ENCODE measurements around the gene GRN.
A peak's percentile ranks its signal among the peaks of the same experiment; 100 is the strongest.
"Not testable (repeated sequence)": the region's sequence is repeated elsewhere in the genome, so short reads cannot be mapped to it uniquely, and the experiment has no call there.

Gene GRN

DNA sequence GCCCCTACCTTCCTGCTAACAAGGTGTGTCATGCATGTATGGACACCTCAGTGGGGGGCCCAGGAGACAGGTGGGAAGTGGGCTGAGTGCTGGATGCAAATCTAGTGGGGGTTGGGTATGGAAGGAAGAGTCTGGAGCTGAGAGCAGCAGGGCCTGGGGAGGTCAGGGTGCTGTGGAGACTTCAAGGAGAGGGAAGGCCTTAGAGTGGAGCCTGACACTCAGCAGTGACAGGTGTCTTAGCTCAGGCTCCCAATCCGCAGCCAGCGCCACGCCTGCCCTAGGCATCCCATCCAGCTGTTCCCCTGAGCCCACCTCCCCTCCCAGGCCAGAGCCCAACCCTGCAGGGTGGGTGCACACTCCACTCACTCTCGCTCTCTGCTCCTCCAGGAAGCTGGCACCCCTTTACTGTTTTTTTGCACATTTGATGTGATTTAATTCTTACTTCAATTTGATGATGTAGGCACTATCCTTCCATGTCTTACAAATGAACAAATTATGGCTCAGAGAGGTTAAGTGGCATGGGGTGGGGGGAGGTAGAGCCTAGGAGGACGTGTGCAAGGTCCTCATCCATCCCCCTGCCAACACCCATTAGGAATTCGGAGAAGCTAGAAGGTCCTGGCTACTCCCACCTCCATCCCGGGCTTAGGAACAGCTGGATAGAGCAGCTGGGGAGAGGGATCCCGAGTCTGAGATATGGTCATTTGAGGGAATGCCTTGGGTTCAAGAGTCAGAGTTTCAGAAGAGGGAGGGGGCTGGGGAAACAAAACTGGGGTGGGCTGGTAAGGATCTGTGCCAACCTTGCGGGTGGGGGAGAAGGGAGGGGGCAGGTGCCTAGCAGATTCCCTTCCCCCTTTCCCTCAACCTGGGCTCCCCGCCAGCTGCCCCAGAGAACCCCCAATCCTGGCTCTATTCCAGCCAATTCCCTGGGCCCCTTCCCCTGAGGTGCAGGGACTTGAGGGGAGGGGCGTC is 16.5 kb downstream of the GRN start:
- DNase-seq (ENCODE audit: low read depth in 3 of 3), result no peak

DNA sequence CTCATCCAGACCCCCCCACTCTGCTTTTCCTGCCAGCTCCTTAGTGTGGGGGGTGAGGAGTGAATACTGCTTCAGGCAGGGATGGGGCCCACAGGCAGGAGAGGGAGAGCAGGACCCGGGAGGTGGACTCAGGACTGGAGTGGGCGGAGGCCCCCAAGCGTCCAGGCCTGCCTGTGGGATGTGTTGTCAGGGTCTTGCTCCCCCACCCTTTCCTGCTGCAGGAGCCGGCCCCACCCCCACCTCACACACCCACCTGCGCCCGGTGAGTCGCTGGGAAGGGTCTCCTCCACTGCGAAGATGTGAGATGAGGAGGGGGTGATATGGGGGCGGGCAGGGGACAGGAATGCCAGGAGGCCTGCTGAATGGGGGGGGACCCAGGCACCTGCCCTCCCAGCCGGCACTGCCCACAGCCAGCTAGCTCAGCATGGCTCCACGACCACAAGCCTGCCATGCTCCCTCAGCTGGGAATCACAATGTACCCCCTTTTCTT is 17.4 kb downstream of the GRN start:
- no peak for DNase-seq (ENCODE audit: low read depth in 3 of 3)

DNA sequence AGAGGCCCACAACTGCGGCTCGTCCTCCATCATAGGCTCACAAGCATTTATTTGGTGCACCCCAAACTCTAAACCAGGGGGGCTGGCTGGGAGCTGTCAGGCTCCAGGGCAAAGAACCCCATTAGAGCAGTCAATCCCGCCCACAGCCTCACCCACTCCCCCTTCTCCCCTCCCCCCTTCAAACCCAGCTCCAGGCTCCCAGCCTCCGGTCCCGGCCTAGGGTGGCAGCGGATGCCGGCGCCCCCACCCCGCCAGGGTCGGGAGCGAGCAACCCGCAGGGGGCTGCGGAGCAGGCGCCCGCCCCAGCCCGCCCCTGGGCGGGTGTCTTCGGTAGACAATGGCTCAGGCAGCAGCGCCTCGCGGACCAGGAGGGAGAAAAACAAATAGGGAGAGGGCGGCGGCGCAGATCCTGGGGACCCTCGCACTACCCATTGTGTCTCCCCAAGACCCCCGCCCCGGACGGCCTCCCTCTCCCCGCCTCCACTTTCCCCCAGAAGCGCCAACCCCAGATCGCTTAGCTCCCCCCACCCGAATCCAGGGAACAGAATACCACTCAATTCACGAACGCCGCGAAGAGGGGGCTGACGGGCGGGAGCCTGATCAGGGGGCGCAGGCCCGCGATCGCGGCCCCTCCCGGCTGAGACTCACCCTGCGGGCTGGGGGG is 18.0 kb downstream of the GRN start:
- no peak for DNase-seq (ENCODE audit: low read depth in 3 of 3)

DNA sequence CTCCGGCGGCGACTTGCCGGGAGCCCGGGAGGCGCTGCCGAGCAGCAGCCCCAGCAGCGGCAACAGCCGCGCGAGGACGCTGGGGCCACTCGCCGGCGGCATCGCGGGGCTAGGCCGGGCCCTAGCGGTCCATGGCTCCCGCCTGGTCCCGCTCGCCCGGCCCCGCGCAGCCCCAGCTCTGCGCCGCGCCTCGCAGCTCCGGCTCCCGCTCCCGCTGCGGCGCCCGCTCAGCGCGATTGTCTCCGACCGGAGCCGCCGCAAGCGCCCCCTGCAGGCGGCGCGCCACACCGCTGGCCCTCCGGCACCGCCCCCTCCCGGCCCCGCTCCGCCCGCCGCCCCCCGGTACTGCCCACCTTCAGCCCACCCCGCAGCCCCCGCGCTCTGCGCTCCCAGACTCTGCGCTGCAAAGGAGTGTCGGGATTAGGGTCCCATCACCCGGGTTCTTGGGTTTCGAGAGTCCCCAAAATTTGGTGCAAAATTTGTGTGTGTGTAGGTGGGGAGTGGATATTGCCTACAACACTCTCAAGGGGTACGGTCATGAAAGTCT is 18.6 kb downstream of the GRN start, which contains the start of gene FAM171A2:
FAM171A2 (minus strand) TSS at position 241 of the 547 bp plus-strand sequence; CDS start at position 102, 139 bp downstream.
- DNase-seq (ENCODE audit: low read depth in 3 of 3), result peak in 2 of 3 donors; percentile 50 to 64

DNA sequence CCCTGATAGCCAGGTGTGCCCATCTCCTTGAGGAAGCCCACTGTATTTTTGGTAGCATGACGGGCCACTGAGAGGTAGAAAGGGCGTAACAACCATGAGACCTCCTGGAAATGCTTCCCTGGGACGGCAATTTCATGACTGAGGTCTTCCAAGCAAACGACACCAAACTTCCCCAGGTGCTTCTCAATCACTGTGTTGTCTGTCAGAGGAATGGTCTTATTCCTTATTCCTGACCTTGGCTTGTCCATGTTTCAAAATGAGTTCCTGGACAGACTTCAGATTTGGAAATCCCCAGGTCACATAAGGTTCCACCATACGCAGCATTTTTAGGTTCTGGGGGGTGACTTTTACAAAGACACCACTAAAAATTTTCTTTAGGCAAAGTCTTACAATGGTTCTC is 19.9 kb downstream of the GRN start:
- not testable (repeated sequence) for DNase-seq (ENCODE audit: low read depth in 3 of 3)

DNA sequence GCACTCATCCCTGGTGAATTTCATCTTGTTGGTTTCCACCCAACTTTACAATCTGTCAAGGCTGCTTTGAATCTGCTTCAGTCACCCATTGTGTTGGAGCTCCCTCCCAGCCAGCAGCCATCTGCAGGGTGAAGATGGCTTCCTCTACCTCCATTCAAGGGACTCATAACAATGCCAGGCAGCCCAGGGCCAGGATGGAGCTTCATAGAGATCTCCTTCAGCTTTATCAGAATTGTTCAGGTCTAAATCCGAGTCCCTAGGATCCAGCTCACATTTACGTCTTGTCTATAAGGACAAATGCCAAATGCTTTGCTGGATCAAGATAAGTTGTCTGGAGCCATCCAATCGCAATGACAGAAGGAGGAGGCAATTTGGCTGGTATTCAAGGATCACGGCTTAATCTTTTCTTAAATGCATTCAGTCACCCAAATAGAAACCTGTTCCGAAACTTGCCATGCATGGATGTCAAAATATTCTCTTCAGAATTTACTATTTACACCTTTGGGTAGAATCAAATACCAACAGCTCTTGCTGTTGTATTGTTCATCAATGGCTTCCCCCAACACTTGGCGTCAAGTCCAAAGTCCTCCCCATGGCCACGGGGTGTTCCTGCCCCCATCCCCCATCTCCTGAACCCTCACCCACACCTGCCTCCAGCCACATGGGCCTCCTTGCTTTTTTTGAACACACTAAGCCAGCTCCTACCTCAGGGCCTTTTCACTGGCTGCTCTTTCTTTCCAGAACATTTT is 22.3 kb downstream of the GRN start:
- no peak for DNase-seq (ENCODE audit: low read depth in 3 of 3)

DNA sequence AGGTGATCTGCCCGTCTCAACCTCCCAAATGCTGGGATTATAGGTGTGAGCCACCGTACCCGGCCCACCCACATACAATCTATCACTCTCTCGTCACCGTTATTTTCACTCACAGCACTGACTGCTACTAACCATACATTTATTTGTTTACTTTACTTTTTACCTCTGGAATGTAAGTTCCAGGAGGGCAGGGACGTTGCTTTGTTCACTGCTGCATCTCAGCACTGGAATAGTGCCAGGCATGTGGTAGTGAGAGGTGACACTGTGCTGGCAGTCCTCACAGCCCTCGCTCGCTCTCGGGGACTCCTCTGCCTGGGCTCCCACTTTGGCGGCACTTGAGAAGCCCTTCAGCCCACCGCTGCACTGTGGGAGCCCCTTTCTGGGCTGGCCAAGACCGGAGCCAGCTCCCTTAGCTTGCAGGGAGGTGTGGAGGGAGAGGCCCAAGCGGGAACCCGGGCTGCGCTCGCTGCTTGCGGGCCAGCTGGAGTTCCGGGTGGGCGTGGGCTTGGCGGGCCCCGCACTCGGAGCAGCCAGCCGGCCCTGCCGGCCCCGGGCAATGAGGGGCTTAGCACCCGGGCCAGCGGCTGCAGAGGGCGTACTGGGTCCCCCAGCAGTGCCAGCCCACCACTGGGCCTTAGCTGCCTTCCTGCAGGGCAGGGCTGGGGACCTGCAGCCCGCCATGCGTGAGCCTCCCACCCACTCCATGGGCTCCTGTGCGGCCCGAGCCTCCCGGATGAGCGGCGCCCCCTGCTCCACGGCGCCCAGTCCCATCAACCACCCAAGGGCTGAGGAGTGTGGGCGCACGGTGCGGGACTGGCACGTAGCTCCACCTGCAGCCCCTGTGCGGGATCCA is 23.5 kb downstream of the GRN start:
- not testable (repeated sequence) for DNase-seq (ENCODE audit: low read depth in 3 of 3)

DNA sequence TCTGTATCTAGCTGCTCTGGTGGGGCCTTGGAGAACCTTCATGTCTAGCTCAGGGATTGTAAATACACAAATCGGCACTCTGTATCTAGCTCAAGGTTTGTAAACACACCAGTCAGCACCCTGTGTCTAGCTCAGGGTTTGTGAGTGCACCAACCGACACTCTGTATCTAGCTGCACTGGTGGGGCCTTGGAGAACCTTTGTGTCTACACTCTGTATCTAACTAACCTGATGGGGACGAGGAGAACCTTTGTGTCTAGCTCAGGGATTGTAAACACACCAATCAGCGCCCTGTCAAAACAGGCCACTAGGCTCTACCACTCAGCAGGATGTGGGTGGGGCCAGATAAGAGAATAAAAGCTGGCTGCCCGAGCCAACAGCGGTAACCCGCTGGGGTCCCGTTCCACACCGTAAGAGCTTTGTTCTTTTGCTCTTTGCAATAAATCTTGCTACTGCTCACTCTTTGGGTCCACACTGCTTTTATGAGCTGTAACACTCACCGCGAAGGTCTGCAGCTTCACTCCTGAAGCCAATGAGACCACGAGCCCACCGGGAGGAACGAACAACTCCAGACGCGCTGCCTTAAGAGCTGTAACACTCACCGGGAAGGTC is 24.4 kb downstream of the GRN start:
- DNase-seq (ENCODE audit: low read depth in 3 of 3), result not testable (repeated sequence)

DNA sequence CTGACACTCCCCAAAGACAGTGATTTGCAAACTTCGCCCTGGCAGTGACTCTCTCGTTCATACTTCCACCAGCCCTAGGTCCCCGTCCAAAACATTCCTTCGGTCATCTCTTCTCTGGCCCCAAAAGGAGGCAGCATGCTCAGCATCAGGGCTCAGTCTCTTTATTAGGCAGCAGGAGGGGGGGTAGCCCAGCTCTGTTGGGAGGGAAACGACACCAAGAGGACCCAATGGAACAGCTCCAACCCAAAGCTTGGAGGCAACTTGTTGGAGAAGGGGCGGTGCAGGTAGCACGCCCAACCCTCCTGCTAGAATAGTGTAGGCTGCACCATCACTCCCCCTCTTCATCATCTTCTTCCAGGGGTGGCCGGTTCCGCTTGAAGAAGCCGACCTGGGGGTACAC is 26.9 kb downstream of the GRN start:
- no peak for DNase-seq (ENCODE audit: low read depth in 3 of 3)

DNA sequence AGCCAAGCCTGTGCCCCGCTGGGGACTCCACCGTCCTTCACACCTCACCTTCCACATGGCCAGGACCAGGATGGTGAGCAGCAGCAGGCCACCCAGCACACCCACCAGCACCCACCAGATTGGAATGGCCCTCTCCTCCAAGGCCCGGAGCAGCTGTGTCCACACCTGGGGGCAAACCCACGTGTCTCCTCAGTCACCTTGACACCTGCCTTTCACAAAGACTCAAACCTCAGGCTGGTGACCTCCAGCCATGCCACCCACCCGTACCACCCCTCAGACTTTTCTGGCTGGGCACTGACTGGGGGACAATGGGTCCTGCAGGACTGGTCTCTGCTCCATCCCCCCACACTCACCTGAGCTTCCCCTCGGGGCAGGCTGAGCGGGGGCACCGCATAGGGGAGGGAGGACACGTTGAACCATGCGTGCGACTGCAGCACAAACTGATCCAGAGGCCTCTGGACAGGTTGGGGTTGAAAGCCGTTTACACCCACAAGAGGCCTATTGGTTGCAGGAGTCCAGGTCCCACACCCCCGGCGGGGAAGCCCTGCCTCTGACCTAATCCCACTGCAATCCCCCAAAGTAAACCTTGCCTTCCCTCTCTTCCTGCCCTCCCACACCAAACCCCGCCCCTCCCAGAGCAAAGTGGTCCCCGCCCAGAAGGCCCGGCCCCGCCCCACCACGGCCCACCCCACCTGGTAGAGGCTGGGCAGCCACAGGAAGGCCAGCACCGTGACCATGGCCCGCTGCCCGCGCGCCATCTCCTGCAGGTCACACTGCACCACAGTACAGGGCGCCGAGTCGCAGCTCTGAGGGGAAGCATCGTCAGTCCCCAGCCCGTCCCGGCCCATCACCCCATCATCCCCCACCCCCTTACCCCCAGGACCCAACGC is 29.4 kb downstream of the GRN start:
- DNase-seq (ENCODE audit: low read depth in 3 of 3), result no peak

DNA sequence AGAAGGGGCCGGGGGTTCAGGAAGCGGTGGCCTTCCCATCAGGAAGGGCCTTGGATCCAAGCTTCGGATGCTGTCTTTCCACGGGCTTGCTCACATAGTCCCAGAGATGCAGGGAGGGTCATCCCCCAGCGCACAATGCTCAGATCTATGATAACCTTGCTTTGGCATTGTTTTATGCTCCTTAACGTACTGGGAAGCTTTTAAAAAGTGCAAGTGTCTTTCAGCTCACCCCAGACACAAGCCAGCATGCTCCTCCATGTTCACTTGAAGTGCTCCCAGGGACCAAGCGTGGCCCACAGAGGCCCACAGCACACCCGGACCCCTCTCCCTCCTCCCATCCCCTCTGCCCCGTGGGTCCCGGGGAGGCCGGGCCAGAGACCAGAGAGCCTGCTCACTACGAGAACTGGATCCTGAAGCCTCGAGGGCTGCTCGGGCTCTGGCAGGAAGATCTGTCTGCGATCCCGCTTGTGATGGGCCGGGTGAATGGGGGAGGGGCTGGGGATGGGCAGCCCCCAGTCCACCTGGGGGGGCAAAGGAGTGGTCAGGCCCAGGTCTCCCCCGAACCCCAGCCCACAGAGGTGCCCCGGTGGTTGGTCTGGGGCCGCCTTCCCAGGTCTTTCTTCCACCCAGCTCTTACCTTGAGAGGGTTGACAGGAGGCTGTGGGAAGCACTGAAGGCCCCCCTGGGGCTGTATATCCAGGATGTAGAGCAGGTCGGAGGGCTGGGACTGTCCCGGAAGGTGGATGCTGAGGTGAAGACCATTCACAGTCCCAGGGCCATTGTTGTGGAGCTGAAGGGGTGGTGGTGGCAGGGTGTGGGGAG is 30.3 kb downstream of the GRN start:
- DNase-seq (ENCODE audit: low read depth in 3 of 3), result no peak

DNA sequence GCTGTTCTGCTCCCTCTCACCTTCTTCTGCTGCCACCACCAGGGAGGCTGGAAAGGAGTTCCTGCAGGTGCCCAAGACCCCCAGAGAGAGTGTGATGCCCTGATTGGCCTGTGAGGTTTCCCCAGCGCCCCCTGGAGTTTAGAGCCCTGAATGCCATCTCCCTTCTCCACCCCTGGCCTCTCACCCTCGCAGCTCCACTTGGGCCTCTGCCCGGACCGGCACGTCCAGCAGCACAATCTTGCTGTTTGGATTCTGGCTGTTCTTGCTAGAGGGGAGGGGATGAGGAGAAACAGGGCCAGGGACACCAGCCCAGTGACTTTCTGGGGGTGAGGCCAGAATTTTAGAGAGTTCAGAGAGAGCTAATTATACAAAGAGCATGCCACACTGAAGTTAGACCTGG is 31.0 kb downstream of the GRN start:
- peak in 1 of 3 donors; percentile 26 for DNase-seq (ENCODE audit: low read depth in 3 of 3)

DNA sequence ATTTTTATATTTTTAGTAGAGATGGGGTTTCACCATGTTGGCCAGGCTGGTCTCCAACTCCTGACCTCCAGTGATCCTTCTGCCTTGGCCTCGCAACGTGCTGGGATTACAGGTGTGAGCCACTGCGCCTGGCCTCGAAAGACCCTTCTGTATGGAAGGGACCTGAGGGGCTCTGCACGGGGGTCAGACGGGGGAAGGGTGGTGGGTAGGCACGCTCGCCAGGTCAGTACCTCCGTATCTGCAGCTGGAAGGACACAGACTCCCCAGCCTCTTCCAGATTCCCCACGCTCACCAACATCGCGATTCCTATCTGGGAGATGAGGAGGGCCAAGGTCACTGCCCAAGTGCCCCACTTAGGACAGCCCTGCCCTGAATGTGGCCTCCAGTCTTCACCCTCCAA is 31.7 kb downstream of the GRN start:
- no peak for DNase-seq (ENCODE audit: low read depth in 3 of 3)

DNA sequence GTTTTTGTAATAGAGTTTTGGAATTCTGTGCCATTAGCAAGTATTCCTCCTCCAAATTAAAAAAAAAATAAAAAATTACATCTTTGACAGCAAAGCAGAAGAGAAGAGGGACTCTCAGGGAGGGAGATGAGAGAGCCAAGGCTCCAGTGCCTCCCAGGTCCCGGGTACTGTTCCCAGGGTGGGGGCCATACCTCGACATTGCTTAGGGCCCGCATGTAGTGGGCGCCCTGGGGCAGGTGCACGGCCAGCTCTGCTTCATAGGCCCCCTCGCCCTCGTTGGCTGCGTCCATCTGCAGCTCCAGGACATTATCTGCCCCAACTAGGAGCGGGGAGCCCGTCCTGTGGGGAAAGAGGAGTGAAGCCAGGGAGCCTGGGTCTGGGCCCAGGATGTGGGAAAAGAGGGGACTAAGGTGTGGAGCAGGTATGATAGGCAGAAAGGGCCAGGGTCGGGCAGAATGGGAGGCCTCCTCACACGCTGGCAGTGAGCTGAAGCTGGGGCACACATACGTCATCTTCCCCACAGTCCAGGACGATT is 33.1 kb downstream of the GRN start:
- no peak for DNase-seq (ENCODE audit: low read depth in 3 of 3)

DNA sequence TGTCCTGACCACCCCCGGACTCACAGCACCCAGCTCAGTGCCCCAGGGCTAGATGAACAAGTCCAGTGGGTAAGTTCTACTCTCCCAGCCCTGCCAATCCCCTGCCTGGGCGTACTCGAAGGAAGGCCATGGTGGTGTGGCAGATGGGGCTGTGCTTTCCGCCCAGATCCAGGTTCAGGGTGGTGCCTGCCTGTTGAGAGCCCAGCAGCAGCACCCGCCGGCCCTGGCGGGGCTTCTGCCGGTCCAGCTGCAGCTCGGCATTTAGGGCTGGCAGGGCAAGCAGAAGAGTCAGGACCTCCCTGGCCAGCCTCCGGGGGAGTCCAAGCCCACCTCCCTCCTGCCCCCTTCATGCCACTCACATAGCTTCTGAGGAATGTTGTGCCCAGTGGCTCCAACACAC is 34.8 kb downstream of the GRN start:
- no peak for DNase-seq (ENCODE audit: low read depth in 3 of 3)

DNA sequence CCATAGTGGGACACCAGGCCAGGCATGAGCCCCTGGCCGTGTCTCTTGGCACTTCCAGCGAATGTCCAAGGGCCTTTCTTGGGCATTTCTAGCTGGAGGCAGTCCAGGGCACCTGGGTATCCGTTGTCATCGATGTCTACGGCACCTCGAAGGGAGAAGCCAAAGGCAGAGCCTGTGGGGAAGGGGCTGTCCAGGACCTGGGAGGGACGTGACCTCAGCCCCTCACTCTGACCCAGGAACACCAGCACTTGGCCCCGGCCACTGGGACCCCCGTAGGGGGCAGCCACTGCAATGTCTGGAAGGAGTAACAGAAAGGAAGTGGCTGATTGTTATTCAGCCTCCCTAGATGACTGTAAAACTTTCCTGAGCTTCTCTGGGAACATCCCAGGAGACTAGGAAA is 35.7 kb downstream of the GRN start:
- DNase-seq (ENCODE audit: low read depth in 3 of 3), result no peak

DNA sequence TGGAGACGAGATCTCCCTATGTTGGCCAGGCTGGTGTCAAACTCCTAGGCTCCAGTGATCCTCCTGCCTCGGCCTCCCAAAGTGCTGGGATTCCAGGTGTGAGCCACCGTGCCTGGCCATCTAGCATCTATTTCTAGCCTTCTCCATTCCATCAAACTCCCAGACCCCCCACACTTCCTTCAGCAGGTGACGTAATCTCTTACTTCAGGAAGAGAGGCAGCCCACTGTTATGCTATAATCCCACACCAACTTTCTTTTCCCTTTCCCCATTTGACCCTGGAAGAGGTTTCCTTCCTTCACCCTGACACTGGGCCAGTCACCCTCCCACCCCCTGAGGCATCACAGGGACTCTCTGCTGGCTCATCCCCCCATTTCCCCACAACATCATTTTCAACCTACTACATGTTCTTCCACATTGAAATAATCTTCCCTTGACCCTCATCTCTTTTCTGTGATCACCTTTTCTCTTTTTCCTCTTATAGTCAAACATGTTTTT is 36.8 kb downstream of the GRN start:
- no peak for DNase-seq (ENCODE audit: low read depth in 3 of 3)

DNA sequence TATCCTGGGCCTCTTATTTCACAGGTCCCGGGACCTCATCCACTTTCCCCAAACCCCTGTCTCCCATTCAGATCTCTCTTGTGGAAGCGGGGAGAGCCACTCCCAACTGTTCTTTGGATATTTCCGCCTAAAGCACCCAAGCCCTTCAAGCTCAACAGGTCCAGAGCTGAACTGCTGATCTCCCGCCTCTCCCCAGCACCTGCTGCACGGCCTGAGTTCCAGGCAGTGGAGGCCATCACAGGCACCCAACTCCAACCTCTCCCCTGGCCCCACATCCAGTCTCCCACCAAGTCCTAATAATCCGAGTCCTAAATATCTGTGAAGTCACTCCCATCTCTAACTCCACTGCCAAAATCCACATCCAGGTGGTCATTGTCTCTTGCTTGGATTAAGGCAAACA is 37.8 kb downstream of the GRN start:
- DNase-seq (ENCODE audit: low read depth in 3 of 3), result no peak

Measured in stimulated activated CD4-positive, alpha-beta T cell treated with anti-CD3 and anti-CD28 coated beads, TNF-alpha, amount 100 ng/mL, for 48 hours (primary cell).